HG02973 (cell line): ENCODE results near the gene COL24A1.

Source experiments
- ATAC-seq: cut with Tn5 transposase; IDR thresholded peaks from one replicate; pipeline ENCODE4 v1.9.1; 2021; ENCODE audit warnings: moderate library complexity; ENCODE audit not compliant: unreplicated experiment

The COL24A1 gene

GRCh38 chr1:86156566-86157455 lies at the start of gene COL24A1:
Gene COL24A1, minus strand, starts transcription at chr1:86156772. Its CDS starts 376 bp downstream, at chr1:86156396.
- no peak for ATAC-seq

DNA sequence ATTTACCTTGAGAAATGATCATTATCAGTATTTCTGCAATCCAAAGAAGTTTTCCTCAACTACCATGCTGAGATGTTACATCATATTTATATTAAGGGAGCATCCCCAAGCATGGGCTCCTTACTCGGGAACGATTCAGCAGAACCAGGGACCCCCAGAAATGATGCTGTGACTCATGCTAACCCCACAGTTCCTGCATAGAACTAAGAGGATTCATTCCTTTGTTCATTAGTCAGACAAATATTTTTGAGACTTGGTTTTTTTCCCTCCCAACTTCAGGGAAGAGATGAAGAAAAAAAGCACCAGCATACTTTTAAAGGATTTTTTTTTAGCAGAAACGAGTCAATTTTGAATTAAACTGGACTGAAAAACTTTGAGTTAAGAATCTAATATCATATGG lies 49.2 kb upstream of the COL24A1 start:
- no peak for ATAC-seq

DNA sequence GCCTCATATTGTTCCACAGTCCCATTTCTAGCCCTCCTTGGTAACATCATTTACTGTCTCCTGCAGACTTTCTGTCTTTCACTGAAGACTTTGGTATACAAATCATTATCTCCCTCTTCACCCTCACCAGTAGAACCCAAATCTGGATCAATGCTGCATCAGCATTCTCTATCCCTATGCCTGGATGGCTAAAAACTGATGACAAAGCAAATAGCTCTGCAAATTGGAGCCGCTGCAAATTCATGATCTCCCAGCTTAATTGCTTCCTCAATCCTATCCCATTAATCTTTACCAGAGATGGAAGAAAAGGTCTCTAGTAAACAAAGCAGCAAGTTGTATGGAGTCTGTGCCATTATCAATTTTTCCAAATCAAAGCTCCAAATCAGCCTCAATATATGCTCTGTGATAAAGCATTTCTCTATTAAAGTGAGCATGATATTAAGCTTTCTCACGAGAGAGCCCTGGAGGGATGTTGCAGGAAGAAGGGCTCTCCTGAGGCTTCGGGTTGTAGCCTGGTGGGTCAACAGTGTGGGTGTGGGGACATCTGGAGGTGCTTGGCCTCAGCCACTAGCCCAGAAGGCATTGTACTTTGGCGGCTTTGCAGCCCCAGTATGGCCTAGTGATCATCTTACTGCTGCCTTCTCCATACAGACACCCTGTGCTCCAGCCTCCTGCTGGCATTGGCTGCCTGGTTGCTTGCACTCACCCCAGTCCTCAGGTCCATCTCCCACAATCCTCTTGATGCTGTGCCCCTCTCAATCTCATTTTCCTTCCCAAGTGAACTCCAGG lies 46.2 kb upstream of the COL24A1 start:
- ATAC-seq: no peak

- ATAC-seq: no peak
These were observed 44.7 kb upstream of the COL24A1 start for GRCh38 chr1:86201311-86201710.

DNA sequence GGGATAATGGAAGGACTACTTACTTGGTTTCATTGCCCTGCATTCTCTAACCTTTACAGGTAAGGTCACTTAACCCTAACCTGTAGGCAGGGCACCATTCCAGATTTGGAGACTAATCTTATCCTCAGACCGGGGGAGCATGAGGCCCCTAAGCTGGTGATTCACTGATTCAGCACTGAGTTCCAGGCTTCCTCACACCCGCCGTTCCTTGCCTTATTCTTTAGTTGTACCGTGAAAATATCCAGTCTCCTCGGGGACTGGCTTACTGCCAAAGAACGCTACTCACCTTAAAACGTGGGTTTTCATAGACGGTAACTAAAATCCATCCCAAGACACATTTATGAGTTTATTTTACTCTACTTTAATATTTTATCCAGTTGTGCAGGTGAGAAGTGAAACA lies 44.3 kb upstream of the COL24A1 start:
- no peak for ATAC-seq

GRCh38 chr1:86197206-86197855 lies 40.8 kb upstream of the COL24A1 start:
- no peak for ATAC-seq

DNA sequence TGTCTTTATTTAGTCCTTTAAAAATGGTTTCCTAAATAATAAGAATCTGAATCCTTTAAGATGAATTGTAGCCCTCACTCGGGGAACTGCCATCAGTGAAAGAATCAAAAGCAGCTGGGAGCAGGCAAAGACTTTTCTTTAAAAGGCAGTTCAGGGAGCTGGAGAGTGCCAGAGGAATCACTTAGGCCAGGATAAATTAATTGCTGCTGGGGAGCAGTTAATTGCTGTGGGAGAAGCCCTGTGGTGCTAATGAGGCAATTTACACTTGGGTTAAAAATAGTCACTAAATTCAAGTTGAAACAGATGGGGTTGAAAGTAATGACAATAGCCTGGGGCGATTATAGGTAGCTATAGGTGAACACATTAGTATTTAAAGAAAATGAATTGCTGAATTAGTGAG lies 38.7 kb upstream of the COL24A1 start:
- ATAC-seq: no peak

DNA sequence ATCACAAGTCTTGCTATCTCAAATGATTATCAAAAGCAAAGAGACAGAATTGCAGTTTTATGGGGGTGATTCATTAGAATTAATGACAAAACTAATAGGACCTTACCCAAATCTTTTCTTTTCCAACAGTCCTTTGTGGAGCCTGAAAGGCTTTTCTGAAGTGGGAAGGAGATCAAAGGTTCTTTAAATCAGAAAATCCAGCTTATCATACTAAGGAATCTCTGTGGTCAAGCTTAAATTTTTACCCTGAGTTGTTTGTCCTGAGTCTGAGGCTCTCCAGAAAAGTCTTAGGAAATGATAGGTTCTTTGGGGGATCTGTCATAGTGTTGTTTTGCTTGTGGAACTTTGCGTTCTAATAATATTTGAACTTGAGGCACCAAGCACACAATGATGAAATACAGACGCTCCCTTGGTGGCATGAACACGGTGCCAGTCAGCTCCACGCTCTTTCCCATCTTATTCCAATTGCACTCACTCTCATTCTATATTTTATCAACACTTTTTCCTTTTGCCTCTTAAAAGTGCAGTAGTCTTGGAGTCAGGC lies 38.0 kb upstream of the COL24A1 start:
- ATAC-seq: no peak

GRCh38 chr1:86192417-86192816 lies 35.8 kb upstream of the COL24A1 start:
- no peak for ATAC-seq

DNA sequence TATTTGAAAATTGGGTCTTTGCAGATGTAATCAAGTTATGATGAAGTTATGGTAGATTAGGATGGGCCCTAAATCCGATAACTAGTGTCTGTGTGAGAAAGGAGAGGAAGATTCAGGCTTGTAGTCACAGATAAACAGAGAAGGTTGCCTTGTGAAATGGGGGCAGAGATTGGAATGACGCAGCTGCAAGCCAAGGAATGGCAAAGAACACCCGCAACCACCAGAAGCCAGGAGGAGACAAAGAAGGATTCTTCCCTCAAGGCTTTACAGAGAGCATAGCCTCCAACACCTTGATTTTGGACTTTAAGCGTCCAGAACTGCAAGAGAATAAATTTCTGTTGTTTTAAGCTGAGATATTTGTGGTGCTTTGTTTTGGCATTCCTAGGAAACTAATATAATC lies 35.4 kb upstream of the COL24A1 start:
- no peak for ATAC-seq

DNA sequence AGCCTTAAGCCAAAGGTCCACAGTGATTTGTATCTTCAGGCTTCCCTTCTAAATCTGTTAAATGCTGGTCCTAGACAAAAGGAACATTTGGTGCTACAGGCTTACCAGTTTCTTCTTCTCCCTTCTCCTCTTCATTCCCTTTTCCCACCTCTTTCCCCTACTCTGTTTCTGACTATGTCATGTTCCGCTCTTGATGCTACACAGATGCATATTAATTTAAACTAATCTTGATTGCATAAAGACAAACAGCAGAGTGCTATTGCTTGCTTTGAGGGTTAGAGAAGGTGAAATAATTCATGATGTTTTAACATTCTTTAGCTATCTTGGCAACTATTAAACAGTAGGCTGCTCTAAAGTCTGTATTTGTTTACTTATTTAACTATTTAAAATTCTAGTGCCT lies 34.3 kb upstream of the COL24A1 start:
- ATAC-seq: no peak

GRCh38 chr1:86184426-86184825 lies 27.9 kb upstream of the COL24A1 start:
- no peak for ATAC-seq

GRCh38 chr1:86183810-86184209 lies 27.2 kb upstream of the COL24A1 start:
- no peak for ATAC-seq

DNA sequence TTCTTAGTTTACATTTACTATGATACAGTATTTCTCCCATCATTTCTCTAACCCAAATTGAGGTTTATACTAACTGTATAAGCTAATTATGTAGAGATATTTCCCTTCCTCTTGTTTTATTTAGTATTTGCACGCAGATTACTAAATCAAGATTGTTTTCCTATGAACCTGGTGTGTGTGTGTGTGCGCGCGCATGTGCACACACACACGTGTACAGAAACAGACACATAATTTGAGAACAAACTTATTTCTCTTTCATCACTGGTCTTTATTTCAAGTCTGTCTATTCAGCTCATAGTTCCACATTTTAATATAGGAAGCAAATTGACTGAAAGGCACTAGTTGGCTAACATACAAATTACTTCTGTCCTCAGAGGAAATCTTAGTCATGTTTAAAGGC lies 19.7 kb upstream of the COL24A1 start:
- no peak for ATAC-seq

GRCh38 chr1:86175756-86176155 lies 19.2 kb upstream of the COL24A1 start:
- ATAC-seq: no peak

DNA sequence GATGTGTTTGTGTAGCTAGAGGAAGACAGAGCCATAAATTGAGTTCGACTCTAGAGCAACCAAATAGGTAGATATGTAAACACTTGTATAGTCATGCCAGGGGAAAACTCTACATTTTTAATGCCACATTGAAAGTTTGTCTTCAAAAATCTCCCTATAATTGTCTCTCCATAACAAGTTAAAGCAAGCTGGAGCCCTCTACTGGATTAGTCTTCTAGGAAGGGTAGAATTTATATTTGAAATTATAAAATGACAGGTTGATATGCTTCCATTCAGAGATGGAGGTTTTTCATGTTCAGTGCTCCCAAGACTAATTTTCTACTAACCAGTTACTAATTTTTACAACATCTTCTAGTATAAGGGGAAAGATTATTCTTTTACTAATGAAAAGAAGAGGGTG lies 13.1 kb upstream of the COL24A1 start:
- ATAC-seq: no peak

- no peak for ATAC-seq
These were observed 3.2 kb upstream of the COL24A1 start for GRCh38 chr1:86159800-86160199.

DNA sequence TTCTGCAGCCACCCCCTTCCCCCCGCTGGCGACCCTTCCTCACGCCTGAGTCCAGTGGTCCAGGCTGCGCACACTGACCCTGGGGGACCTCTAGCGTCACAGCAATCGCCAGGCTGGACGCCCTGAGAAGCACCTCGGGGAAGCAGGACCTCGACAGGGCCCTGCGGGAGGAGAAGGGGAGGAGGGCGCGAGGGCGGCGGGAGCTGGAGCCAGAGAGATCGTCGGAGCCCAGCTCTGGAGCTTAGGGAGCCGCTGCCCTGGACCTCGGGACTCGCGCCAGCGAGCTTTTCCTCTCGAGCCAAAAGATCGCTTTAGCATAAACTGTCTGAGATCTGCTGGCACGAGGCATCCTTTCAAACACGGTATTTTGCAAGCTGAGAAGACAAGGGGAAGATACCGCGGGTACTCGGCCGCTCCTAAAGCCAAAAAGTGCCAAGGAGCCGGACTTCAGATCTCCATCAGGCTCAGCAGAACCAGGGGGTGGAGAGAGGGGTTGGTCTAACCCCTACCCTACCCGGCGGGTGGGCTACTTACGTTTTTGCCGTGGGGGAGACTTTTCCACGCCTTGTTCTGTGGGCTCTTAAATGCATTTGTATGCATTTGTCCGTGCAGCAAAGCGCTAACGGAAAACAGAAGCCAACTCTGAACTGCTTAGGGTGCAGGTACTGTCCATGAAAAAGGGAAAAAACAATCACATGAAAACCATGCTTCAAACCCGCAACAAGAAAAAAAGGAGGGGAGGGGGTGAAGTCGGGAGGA lies 586 bp downstream of the COL24A1 start:
- no peak for ATAC-seq

DNA sequence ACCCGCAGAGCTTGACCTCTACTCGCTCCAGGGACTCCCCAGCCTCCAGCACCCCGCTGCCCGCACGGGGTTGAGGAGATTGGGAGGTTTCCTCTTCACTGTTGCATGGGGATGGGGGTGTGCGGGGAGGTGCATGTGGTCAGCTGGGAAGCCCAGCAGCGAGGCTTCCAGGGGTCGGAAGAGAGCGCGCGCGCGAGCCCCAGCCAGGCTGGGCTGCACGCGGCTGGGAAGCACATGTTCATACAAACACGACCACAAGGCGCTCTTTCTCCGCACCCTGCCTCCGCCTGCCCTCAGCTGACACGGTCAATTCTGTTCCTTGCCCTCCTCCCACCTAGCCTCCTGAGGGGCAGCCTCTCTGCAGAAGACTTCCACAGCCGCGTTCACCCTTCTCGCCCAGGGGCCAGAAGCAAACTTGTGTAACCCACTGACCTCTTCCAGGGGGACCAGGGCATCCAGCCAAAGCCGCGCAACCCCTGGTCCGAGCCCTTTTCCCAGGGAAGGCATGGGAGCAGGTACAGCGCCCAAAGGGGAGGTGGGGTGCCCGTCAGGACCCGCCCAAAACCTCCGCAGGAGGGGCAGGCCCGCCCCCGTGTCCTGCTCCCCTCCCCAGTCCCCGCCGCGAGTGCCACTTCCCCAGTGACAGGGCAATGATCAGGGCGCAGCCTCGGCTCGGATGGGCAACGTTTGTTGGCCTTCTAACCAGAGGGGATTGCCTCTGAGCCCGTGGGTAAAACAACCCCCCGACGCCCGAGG lies 1.3 kb downstream of the COL24A1 start:
- no peak for ATAC-seq

GRCh38 chr1:86154571-86155050 lies 2.0 kb downstream of the COL24A1 start:
- no peak for ATAC-seq
